ENCODE results near the gene CCDC78.
"Not testable (repeated sequence)": the region's sequence is repeated elsewhere in the genome, so short reads cannot be mapped to it uniquely, and the experiment has no call there.

CCDC78 gene

GRCh38 chr16:693364-693763 is 32.9 kb downstream of the CCDC78 start:
- DNase-seq (ENCODE audit: low spot score) = no peak

- no peak for DNase-seq (ENCODE audit: low spot score)
Measured at GRCh38 chr16:692356-693108, 33.7 kb downstream of the CCDC78 start.

- DNase-seq (ENCODE audit: low spot score) = not testable (repeated sequence)
Measured at GRCh38 chr16:691242-691641, 35.0 kb downstream of the CCDC78 start.

GRCh38 chr16:689175-689897 is 36.9 kb downstream of the CCDC78 start:
- no peak for DNase-seq (ENCODE audit: low spot score)

GRCh38 chr16:687499-687898 is 38.7 kb downstream of the CCDC78 start:
- DNase-seq (ENCODE audit: low spot score) = no peak

- DNase-seq (ENCODE audit: low spot score) = no peak
Measured at GRCh38 chr16:686459-687260, 39.6 kb downstream of the CCDC78 start.

GRCh38 chr16:685967-686366 is 40.3 kb downstream of the CCDC78 start:
- no peak for DNase-seq (ENCODE audit: low spot score)

GRCh38 chr16:684961-685696 is 41.1 kb downstream of the CCDC78 start:
- no peak for DNase-seq (ENCODE audit: low spot score)

- peak; percentile 92 for DNase-seq (ENCODE audit: low spot score)
Measured at GRCh38 chr16:684071-684794, 42.0 kb downstream of the CCDC78 start, which contains the start of gene JMJD8. Gene JMJD8 (minus strand): TSS chr16:684334. CDS start chr16:684319, 15 bp downstream.

GRCh38 chr16:683396-684070 is 42.7 kb downstream of the CCDC78 start:
- DNase-seq (ENCODE audit: low spot score) = no peak

GRCh38 chr16:682493-683395 is 43.5 kb downstream of the CCDC78 start:
- no peak for DNase-seq (ENCODE audit: low spot score)

- no peak for DNase-seq (ENCODE audit: low spot score)
Measured at GRCh38 chr16:681746-682427, 44.4 kb downstream of the CCDC78 start.

- no peak for DNase-seq (ENCODE audit: low spot score)
Measured at GRCh38 chr16:680967-681745, 45.1 kb downstream of the CCDC78 start.

GRCh38 chr16:680625-680945 is 45.7 kb downstream of the CCDC78 start:
- DNase-seq (ENCODE audit: low spot score) = no peak

- DNase-seq (ENCODE audit: low spot score) = peak; percentile 84
Measured at GRCh38 chr16:679814-680624, 46.2 kb downstream of the CCDC78 start, which contains the start of gene STUB1. Gene STUB1 (plus strand): TSS chr16:680410. CDS start chr16:680526, 116 bp downstream.

- DNase-seq (ENCODE audit: low spot score) = no peak
Measured at GRCh38 chr16:678858-679813, 47.1 kb downstream of the CCDC78 start.

Data from germinal center (tissue), 1 donor.